Smooth muscle cell of the brain vasculature (primary cell): ENCODE results near the gene SIT1.
A peak's percentile ranks its signal among the peaks of the same experiment; 100 is the strongest.

Experiments
- DNase-seq: peaks from one replicate; pipeline ENCODE4 v3.0.0-alpha.2; 2012; ENCODE audit warnings: low read depth, low spot score

SIT1 gene

GRCh38 chr9:35606138-35606504 is 44.6 kb downstream of the SIT1 start:
- DNase-seq: no peak

GRCh38 chr9:35605351-35606137 is 45.2 kb downstream of the SIT1 start:
- DNase-seq: no peak

GRCh38 chr9:35604578-35605350 is 46.0 kb downstream of the SIT1 start, which contains the start of gene TESK1:
TSS of gene TESK1 (plus strand) at chr9:35605262. CDS start at chr9:35605620, 358 bp downstream.
- no peak for DNase-seq

- peak; percentile 100 for DNase-seq
Observed at GRCh38 chr9:35603986-35604577, 46.6 kb downstream of the SIT1 start.

GRCh38 chr9:35603506-35603985 is 47.2 kb downstream of the SIT1 start:
- no peak for DNase-seq

GRCh38 chr9:35599763-35600604 is 50.7 kb downstream of the SIT1 start:
- DNase-seq: no peak
